ENCODE results near the gene NSMF. TPM values are rescaled to one million over a fixed set of nuclear protein-coding genes. Genes with fewer than 3 reads are reported as not detected.
A peak's percentile ranks its signal among the peaks of the same experiment; 100 is the strongest.

Gene NSMF
- total and polyA plus RNA-seq, 2 of the 8 experiments (the other 6 are each of a cell fraction or from before 2014, with no cell fraction given), result 56.7 to 65.1 TPM

DNA sequence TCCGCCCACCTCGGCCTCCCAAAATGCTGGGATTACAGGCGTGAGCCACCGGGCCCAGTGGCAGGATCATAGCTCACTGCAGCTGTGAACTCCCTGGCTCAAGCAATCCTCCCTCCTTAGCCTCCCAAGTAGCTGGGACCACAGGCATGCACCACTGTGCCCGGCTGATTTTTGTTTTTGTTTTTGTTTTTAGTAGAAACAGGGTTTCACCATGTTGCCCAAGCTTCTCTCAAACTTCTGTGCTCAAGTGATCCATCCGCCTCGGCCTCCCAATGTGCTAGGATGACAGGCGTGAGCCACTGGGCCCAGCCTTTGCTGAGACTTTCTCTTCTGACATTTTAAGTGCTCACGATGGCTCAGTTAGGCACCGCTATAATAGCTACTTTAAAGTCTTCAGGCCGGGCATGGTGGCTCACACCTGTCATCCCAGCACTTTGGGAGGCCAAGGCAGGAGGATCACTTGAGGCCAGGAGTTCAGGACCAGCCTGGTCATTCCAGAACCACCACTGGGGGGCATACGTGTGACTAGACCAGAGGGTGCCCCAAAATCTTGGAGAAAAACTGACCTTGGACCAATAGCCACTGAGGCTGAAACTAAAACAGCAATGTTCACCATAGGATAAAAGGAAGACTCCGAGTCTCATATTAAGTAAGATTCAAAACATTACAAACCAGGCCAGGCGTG is 14.9 kb downstream of the NSMF start:
- H4K91ac ChIP-seq (replicated peaks; ENCODE audit: insufficient read length, low read length), result no peak overlapping the region
- H3K23me2 ChIP-seq (ENCODE audit: low read depth, low read length), result no peaks in the 10 kb centered on the region; the same call in 1 of the 2 replicates
- H3K79me2 ChIP-seq (ENCODE audit: control insufficient read depth in 1 of 2, insufficient read depth in 2 of 2, low read length in 2 of 2), result no peaks in the 10 kb centered on the region
- ChIA-PET POLR2A (ENCODE audit: partially characterized antibody) (interaction anchor here (1.3 to 4.3 kb wide), 2 partner anchors 10 kb away, joined by 4 to 28 read pairs; no protein-coding TSS in a partner anchor), CTCF (ENCODE audit: partially characterized antibody) (interaction anchor here (0.6 to 4.1 kb wide), 26 partner anchors 8 to 1448 kb away, joined by 3 to 20 read pairs (median 4); partner anchors contain the start of genes EXD3 and NRARP)
- H3K4ac ChIP-seq (replicated peaks; ENCODE audit: insufficient read length, low read depth, low read length), result no peak overlapping the region
- H2BK20ac ChIP-seq (ENCODE audit: low read length), result no peak overlapping the region
- no peak overlapping the region for H3K4me2 ChIP-seq (ENCODE audit: insufficient read depth in 1 of 2, low read depth in 2 of 2, low read length in 2 of 2)
- peaks cover 0 to 3% of the 10 kb centered on the region in 2 experiments for H4K20me1 ChIP-seq (replicated peaks in 1 of 2; ENCODE audit: control insufficient read depth in 1 of 2, insufficient read depth in 2 of 2, low read length in 2 of 2)
- H2BK12ac ChIP-seq (ENCODE audit: low read depth, low read length), result no peak overlapping the region
- no peak overlapping the region for H2BK5ac ChIP-seq (ENCODE audit: low read depth, low read length)
- H3K79me1 ChIP-seq (ENCODE audit: low read depth, low read length), result no peaks in the 10 kb centered on the region
- FAIRE-seq (no peak), DNase-seq (ENCODE audit: low read depth in 1 of 2, low spot score in 2 of 2) (no peak)
- H3K9ac ChIP-seq (replicated peaks in 1 of 4; ENCODE audit: extremely low read depth in 1 of 4, low read depth in 3 of 4, low read length in 3 of 4), result no peak overlapping the region
- H3K56ac ChIP-seq (replicated peaks; ENCODE audit: insufficient read length, low read depth, low read length), result no peak overlapping the region
- no peak overlapping the region for H3K18ac ChIP-seq (ENCODE audit: extremely low read depth, low read length)
- WGBS, 2 experiments (ENCODE audit: extremely low coverage in 1 of 2, insufficient coverage in 1 of 2, insufficient read length in 1 of 2, insufficient replicate concordance in 2 of 2, low coverage in 1 of 2, low lambda C conversion rate in 2 of 2, missing lambda C conversion rate in 1 of 2), result 87% methylated on average over 14 of the region's 14 CpGs; no CpG with 5 or more reads in 1 of the 2 experiments
- H4K8ac ChIP-seq (ENCODE audit: extremely low read depth, insufficient read depth, low read length), result no peak overlapping the region
- H3K14ac ChIP-seq (ENCODE audit: insufficient read length), result no peak overlapping the region
- H3K23ac ChIP-seq (ENCODE audit: insufficient read length), result no peak overlapping the region
- H2BK120ac ChIP-seq (replicated peaks; ENCODE audit: low read depth, low read length), result no peak overlapping the region
- peaks cover 0 to 5% (median 2%) of the 10 kb centered on the region in 4 experiments; a peak in 2 of 8 replicates for H3K36me3 ChIP-seq (ENCODE audit: control insufficient read depth in 2 of 4, insufficient read depth in 4 of 4, low read length in 3 of 4)
- no peak overlapping the region for H2BK15ac ChIP-seq (ENCODE audit: low read length)
- no peak overlapping the region for H2AK5ac ChIP-seq (ENCODE audit: low read depth, low read length)
- no peak overlapping the region for H4K5ac ChIP-seq (ENCODE audit: insufficient read length, low read depth, low read length)
- H3K27ac ChIP-seq (ENCODE audit: low read depth, low read length), result no peak overlapping the region
- TF ChIP-seq YY1 (IDR thresholded peaks at IDR 0.05; ENCODE audit: low read depth, low read length) (no peak), SRF (IDR thresholded peaks at IDR 0.05; ENCODE audit: low read depth, low read length) (no peak), MAFK (IDR thresholded peaks at IDR 0.05; ENCODE audit: low read depth, low read length) (no peak), ASH2L (IDR thresholded peaks at IDR 0.05; ENCODE audit: low read length) (no peak), CTCF (IDR thresholded peaks at IDR 0.05; ENCODE audit: control extremely low read depth in 1 of 3, insufficient read depth in 1 of 3, low read depth in 1 of 3, low read length in 3 of 3) (peak in 1 of 3 experiments; percentile 20; a peak in 2 of 4 replicates)
- H3K9me3 ChIP-seq (ENCODE audit: insufficient read depth in 2 of 2, low read depth in 1 of 2, low read length in 1 of 2), result no peaks in the 10 kb centered on the region
- H3K4me1 ChIP-seq (replicated peaks in 1 of 4; ENCODE audit: control insufficient read depth in 3 of 4, insufficient read depth in 4 of 4, low read length in 3 of 4), result peaks cover 0 to 3% (median under 1%) of the 10 kb centered on the region in 4 experiments; a peak in 3 of 7 replicates
- no peak overlapping the region for H2AFZ ChIP-seq (ENCODE audit: low read length)
- no peak overlapping the region for H3K4me3 ChIP-seq (ENCODE audit: extremely low read depth in 1 of 4, insufficient read depth in 2 of 4, low read depth in 3 of 4, low read length in 4 of 4)
- H3K27me3 ChIP-seq (replicated peaks in 1 of 4; ENCODE audit: control insufficient read depth in 3 of 4, extremely low read depth in 1 of 4, insufficient read depth in 3 of 4, low read length in 3 of 4), result no peaks in the 10 kb centered on the region

Measured in H1 (cell line).